HG03139 (cell line): Measurements from ENCODE around the gene MAP2K7.
"Not testable (repeated sequence)": the region's sequence is repeated elsewhere in the genome, so short reads cannot be mapped to it uniquely, and the experiment has no call there.

Source experiments
- ATAC-seq: cut with Tn5 transposase; IDR thresholded peaks from one replicate; pipeline ENCODE4 v1.9.1; 2021; ENCODE audit not compliant: unreplicated experiment

Gene MAP2K7

GRCh38 chr19:7883105-7883504 is 20.6 kb upstream of the MAP2K7 start:
- no peak for ATAC-seq

- no peak for ATAC-seq
These were observed 19.7 kb upstream of the MAP2K7 start for GRCh38 chr19:7883796-7884570.

- ATAC-seq: no peak
These were observed 17.9 kb upstream of the MAP2K7 start for GRCh38 chr19:7885818-7886217.

DNA sequence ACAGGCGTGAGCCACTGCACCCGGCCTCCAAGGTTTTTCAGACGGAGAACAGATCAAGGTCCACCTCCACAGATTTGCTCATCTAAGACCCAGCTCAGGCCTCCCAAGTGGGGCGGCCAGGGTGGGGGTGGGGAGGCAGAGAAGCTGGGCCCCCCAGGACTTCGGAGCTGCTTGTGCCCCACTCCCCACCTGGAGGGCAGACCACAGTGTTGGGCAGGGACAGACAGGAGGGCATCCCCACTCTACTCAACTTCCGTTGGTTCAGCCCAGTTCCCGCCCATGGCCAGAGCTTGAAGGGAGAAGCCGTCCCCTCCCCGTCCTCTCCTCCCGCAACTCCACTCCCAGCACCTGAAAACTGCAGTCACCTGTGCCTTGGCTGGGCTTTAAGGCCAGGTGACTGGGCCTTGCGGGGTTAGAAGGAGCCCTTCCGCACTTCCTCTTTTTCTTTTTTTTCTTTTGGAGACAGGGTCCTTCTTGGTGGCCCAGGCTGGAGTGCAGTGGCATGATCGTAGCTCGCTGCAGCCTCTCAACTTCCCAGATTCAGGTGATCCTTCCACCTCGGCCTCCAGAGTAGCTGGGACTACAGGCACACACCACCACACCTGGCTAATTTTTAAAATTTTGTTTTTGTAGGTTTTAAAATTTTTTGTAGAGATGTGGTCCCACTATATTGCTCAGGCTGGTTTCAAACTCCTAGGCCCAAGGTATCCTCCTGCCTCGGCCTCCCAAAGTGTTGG is 16.1 kb upstream of the MAP2K7 start:
- ATAC-seq: no peak

DNA sequence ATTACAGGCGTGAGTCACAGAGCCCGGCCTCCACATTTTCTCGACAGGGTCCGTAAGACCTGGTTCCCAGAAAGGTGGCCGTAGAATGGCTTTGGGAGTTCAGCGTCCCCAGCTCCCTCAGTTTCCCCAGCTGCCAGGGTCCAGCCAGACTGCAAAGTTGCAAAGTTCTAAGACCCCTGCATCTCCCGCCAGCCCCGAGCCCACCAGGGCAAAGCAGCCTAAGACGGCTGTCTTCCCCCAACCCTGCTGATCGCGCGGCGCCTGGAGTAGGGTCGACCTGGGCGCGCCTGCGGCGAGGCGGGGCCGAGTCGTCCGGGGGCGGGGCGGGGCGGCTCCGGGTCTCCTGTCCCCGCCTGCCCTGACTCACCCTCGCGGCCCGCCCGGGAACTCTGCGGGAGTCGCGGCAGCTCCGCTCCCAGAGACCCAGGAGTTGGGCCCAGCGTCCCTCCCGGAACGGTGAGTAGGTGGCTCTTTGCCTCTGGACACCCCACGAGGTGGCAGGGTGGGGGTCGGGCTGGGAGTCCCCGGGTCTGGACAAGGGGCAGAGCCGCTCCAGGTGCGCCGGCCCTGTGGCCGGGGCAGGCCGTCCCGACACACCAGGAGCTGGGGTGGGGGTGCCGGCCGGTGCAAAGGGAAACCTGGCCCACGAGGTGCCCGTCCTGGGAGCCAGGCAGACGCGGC is 15.4 kb upstream of the MAP2K7 start, which contains the start of gene LRRC8E:
Gene LRRC8E (plus strand): TSS at position 366 of the 681 bp plus-strand sequence. CDS start 7,094 bp downstream, outside the sequence.
- no peak for ATAC-seq

- no peak for ATAC-seq
These were observed 14.9 kb upstream of the MAP2K7 start for GRCh38 chr19:7888826-7889217.

GRCh38 chr19:7893362-7894101 is 10.1 kb upstream of the MAP2K7 start:
- not testable (repeated sequence) for ATAC-seq

GRCh38 chr19:7894612-7895309 is 8.9 kb upstream of the MAP2K7 start:
- ATAC-seq: no peak

GRCh38 chr19:7895565-7895964 is 8.1 kb upstream of the MAP2K7 start:
- no peak for ATAC-seq

- ATAC-seq: no peak
These were observed 6.4 kb upstream of the MAP2K7 start for GRCh38 chr19:7897292-7897691.

DNA sequence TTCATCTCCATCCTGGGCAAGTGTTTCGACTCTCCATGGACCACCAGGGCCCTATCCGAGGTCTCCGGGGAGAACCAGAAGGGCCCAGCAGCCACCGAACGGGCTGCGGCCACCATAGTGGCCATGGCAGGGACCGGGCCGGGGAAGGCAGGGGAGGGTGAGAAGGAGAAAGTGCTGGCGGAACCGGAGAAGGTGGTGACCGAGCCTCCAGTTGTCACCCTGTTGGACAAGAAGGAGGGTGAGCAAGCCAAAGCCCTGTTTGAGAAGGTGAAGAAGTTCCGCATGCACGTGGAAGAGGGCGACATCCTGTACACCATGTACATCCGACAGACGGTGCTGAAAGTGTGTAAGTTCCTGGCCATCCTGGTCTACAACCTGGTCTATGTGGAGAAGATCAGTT is 4.7 kb upstream of the MAP2K7 start:
- ATAC-seq: no peak

DNA sequence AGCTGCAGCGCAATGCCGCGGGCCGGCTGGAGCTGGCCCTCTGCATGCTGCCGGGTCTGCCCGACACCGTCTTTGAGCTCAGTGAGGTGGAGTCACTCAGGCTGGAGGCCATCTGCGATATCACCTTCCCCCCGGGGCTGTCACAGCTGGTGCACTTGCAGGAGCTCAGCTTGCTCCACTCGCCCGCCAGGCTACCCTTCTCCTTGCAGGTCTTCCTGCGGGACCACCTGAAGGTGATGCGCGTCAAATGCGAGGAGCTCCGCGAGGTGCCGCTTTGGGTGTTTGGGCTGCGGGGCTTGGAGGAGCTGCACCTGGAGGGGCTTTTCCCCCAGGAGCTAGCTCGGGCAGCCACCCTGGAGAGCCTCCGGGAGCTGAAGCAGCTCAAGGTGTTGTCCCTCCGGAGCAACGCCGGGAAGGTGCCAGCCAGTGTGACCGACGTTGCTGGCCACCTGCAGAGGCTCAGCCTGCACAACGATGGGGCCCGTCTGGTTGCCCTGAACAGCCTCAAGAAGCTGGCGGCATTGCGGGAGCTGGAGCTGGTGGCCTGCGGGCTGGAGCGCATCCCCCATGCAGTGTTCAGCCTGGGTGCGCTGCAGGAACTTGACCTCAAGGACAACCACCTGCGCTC is 3.8 kb upstream of the MAP2K7 start:
- no peak for ATAC-seq

DNA sequence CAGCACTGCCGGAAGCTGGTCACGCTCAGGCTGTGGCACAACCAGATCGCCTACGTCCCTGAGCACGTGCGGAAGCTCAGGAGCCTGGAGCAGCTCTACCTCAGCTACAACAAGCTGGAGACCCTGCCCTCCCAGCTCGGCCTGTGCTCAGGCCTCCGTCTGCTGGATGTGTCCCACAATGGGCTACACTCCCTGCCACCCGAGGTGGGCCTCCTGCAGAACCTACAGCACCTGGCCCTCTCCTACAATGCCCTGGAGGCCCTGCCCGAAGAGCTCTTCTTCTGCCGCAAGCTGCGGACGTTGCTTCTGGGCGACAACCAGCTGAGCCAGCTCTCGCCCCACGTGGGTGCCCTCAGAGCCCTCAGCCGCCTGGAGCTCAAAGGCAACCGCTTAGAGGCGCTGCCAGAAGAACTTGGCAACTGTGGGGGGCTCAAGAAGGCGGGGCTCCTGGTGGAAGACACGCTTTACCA is 3.2 kb upstream of the MAP2K7 start:
- no peak for ATAC-seq

DNA sequence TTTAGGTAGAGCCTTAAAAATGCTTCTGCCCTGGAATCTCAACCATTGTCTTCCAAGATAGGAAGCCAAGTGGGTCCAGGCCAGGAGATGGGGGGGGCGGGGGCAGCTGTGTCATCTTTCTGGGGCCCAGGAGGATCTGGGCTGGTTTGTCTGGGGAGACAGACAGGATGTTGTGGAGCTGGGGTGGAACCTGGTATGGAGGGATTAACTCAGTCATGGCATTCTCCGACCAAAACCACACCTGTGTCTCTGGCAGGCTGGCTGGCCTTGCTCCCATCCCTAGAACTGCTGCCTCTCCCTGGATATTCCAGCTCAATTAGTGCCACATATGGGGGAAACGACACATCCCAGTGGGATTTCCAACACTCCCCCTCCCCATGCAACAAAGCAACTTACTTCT is 2.7 kb upstream of the MAP2K7 start:
- no peak for ATAC-seq

- ATAC-seq: no peak
These were observed 2.3 kb upstream of the MAP2K7 start for GRCh38 chr19:7901337-7901736.

DNA sequence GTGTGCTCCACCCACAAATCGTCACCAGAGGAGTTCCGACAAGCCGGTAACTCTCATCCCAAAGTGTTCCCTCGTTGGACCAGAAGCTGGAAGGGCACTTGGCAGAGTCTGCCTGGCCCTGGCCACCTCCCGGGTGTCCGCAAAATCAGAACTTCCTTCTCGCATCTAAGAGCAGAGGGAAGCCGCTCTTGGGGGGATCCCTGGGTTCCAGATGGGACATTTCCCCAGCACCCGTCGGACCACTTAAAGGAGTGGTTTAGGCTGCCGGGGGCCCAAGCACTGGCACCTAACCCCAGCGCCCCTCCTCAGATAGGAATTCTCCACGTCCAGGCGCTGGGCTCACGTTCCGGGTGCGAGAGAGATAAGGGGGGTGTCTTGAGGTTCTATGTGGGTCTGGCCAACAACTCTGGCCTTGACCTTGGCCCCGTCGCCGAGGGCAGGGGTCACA is 857 bp upstream of the MAP2K7 start:
- no peak for ATAC-seq

DNA sequence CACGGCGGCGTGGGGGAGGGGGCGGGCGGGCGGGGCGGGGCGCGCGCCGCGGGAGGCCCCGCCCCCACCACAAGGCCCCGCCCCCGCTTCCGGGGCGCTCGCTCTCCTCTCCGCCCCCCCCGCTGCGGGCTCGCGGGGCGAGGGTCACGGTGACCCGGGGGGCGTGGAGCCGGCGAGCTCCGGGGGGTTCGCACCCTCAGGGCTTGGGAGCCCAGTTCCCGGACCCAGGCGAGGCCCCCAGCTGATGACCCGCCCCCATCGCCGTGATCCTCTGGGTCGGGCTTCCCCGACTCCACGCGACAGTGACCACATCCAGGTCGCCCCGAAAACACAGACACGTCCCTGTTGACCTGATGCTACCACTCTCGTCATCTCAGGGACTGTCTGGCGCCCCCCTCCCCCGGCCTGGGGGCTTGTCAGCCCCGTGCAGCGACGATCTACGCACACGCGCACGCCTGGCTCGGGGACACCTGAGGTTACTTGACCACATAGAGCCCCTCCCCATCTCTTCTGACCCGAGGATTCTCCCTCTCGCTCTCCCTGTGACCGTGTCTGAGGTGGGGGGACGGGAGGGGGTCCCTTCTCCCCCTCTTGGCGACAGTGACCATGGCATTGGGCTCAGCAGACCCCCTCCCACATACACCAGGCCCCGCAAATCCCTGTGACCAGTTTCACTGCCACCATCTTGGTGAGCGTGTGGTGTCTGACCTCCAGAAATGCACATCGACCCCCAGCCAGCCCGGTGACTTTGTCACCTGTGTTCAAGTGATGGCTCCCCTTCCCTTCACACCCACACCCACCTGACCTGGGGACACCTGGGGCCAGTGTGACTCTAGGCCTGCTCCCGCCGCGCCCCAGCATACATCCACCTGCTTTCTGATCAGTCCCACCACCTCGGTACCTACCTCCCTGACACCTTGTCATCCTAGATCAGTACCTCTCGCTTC is 670 bp downstream of the MAP2K7 start:
- peak; percentile 14 for ATAC-seq

DNA sequence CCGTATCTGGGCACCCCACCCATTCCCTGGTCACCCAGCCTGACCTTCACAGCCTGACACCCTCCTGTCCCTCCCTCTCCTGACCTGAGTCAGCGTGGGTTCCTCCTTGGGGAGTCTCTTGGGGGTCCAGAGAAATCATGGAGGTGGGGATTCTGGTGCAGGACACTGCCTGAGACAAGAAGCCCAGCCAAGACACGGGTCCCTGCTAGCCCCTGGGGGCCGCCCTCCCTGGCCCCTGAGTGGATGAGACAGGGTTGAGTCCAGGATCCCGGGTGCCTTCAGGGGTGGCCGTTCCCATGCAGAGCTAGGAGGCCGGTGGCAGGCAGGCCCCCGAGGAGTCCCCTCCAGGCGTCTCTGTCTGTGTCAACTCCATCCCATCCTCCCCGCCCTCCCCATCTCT is 1.6 kb downstream of the MAP2K7 start:
- ATAC-seq: no peak

GRCh38 chr19:7905859-7906258 is 2.2 kb downstream of the MAP2K7 start:
- no peak for ATAC-seq
